Activated CD8-positive, alpha-beta T cell treated with anti-CD3 and anti-CD28 coated beads for 36 hours (primary cell): ENCODE measurements around the gene IDUA. TPM values are rescaled to one million over a fixed set of nuclear protein-coding genes. Genes with fewer than 3 reads are reported as not detected.

ENCODE experiments used
- ATAC-seq: fragments of 200-7000 bp; cut with Tn5 transposase; one replicate; pipeline ENCODE4 v1.10.0; 2021; ENCODE audit warnings: mild to moderate bottlenecking, moderate library complexity
- CTCF ChIA-PET: fragments of 350-600 bp; sonication (Branson Sonifier 250); formaldehyde crosslinking; loops from one replicate; lab custom pipeline; 2021; ENCODE audit warnings: antibody characterized with exemption; lab: Charles Lee
- POLR2A ChIA-PET: fragments of 350-600 bp; sonication (Branson Sonifier 250); formaldehyde crosslinking; loops from one replicate; lab custom pipeline; 2021; ENCODE audit warnings: antibody characterized with exemption; lab: Charles Lee
- DNase-seq: peaks from one replicate; pipeline ENCODE4 v3.0.0-alpha.2; 2020
- H3K27ac Mint-ChIP-seq: one replicate; pipeline ENCODE4 v1.8.0; 2021; ENCODE audit warnings: mild to moderate bottlenecking, mixed read lengths
- H3K27me3 Mint-ChIP-seq: one replicate; pipeline ENCODE4 v1.8.0; 2021; ENCODE audit warnings: mixed read lengths
- H3K36me3 Mint-ChIP-seq: one replicate; pipeline ENCODE4 v1.8.0; 2021; ENCODE audit warnings: low read depth, mixed read lengths
- H3K4me1 Mint-ChIP-seq: one replicate; pipeline ENCODE4 v1.8.0; 2021; ENCODE audit warnings: low read depth, mixed read lengths
- H3K4me3 Mint-ChIP-seq: one replicate; pipeline ENCODE4 v1.8.0; 2021; ENCODE audit warnings: mild to moderate bottlenecking, moderate library complexity, mixed read lengths
- H3K9me3 Mint-ChIP-seq: one replicate; pipeline ENCODE4 v1.8.0; 2021; ENCODE audit warnings: mixed read lengths
- CTCF ChIP-seq: fragments of 200-600 bp; IDR thresholded peaks from one replicate; pipeline ENCODE4 v1.8.0; 2022; ENCODE audit warnings: antibody characterized with exemption, mild to moderate bottlenecking
- intact Hi-C: fragments of 100-400 bp; cut with micrococcal nuclease; formaldehyde crosslinking; loops from one replicate; pipeline ENCODE4 v1.10.0; 2022
- total RNA-seq, 2 experiments: library from RNA; stranded (reverse); gene quantifications; one replicate each; pipeline ENCODE4 v1.2.3, GENCODE V29; 2021

The IDUA gene
- total RNA-seq, 2 experiments from 2014 or later, result 4.8 to 5.4 TPM

GRCh38 chr4:946517-947471, 40.0 kb upstream of the IDUA start:
- Mint-ChIP-seq H3K4me1 (no peaks in the 10 kb centered on the region), H3K9me3 (no peaks in the 10 kb centered on the region)

GRCh38 chr4:947491-947971, 39.3 kb upstream of the IDUA start:
- H3K27ac Mint-ChIP-seq, result no peak overlapping the region
- ATAC-seq, result no peak
- DNase-seq, result no peak
- H3K4me3 Mint-ChIP-seq, result no peak overlapping the region
- no peak for TF ChIP-seq CTCF
- no peaks in the 10 kb centered on the region for H3K36me3 Mint-ChIP-seq
- ChIA-PET CTCF (no interaction called here), POLR2A (interaction anchor here (1.3 kb wide), 1 partner anchor 12 kb away, joined by 3 read pairs; no protein-coding TSS in a partner anchor)
- H3K27me3 Mint-ChIP-seq, result no peaks in the 10 kb centered on the region
- no peaks in the 10 kb centered on the region for H3K9me3 Mint-ChIP-seq
- no peaks in the 10 kb centered on the region for H3K4me1 Mint-ChIP-seq
- intact Hi-C loops, result no loop called here

More at GRCh38 chr4:946517-947471, 40.0 kb upstream of the IDUA start:
- Mint-ChIP-seq H3K36me3 (no peaks in the 10 kb centered on the region), H3K27ac (no peak overlapping the region), H3K4me3 (no peak overlapping the region), H3K27me3 (no peaks in the 10 kb centered on the region)
- ChIA-PET POLR2A (no interaction called here), CTCF (no interaction called here)
- intact Hi-C loops, result no loop called here
- DNase-seq, result no peak
- TF ChIP-seq CTCF, result no peak
- ATAC-seq, result no peak

- DNase-seq (no peak), ATAC-seq (no peak)
- no peak for TF ChIP-seq CTCF
- ChIA-PET CTCF (interaction anchor here (1.0 kb wide), 1 partner anchor 12 kb away, joined by 4 read pairs; no protein-coding TSS in a partner anchor), POLR2A (interaction anchor here (1.3 kb wide), 1 partner anchor 13 kb away, joined by 3 read pairs; no protein-coding TSS in a partner anchor)
- Mint-ChIP-seq H3K4me3 (no peak overlapping the region), H3K9me3 (no peaks in the 10 kb centered on the region), H3K27me3 (no peaks in the 10 kb centered on the region), H3K36me3 (no peaks in the 10 kb centered on the region), H3K27ac (no peak overlapping the region), H3K4me1 (no peaks in the 10 kb centered on the region)
- intact Hi-C loops, result no loop called here
Measured at GRCh38 chr4:948101-948935, 38.5 kb upstream of the IDUA start.

GRCh38 chr4:948936-949300, 37.9 kb upstream of the IDUA start:
- no peak for DNase-seq
- ChIA-PET POLR2A (interaction anchor here (1.3 kb wide), 1 partner anchor 13 kb away, joined by 3 read pairs; no protein-coding TSS in a partner anchor), CTCF (interaction anchor here (1.0 kb wide), 1 partner anchor 12 kb away, joined by 4 read pairs; no protein-coding TSS in a partner anchor)
- TF ChIP-seq CTCF, result no peak
- intact Hi-C loops, result no loop called here
- H3K27me3 Mint-ChIP-seq, result no peaks in the 10 kb centered on the region
- H3K9me3 Mint-ChIP-seq, result no peaks in the 10 kb centered on the region
- H3K4me1 Mint-ChIP-seq, result no peaks in the 10 kb centered on the region
- no peak overlapping the region for H3K4me3 Mint-ChIP-seq
- H3K27ac Mint-ChIP-seq, result no peak overlapping the region
- no peaks in the 10 kb centered on the region for H3K36me3 Mint-ChIP-seq
- ATAC-seq, result no peak
